Activated naive CD8-positive, alpha-beta T cell (primary cell): ENCODE results near the gene PHYHIPL.
"Not testable (repeated sequence)": the region's sequence is repeated elsewhere in the genome, so short reads cannot be mapped to it uniquely, and the experiment has no call there.

Source experiments
- H3K27ac Mint-ChIP-seq: one replicate; pipeline ENCODE4 v1.8.0; 2021; ENCODE audit warnings: mixed read lengths
- H3K27me3 Mint-ChIP-seq: one replicate; pipeline ENCODE4 v1.8.0; 2021; ENCODE audit warnings: mixed read lengths
- H3K36me3 Mint-ChIP-seq: one replicate; pipeline ENCODE4 v1.8.0; 2021; ENCODE audit warnings: mixed read lengths
- H3K4me1 Mint-ChIP-seq: one replicate; pipeline ENCODE4 v1.8.0; 2021; ENCODE audit warnings: low read depth, mixed read lengths
- H3K4me3 Mint-ChIP-seq: one replicate; pipeline ENCODE4 v1.8.0; 2021; ENCODE audit warnings: mild to moderate bottlenecking, mixed read lengths
- H3K9me3 Mint-ChIP-seq: one replicate; pipeline ENCODE4 v1.8.0; 2021; ENCODE audit warnings: low read depth, mixed read lengths

PHYHIPL gene

DNA sequence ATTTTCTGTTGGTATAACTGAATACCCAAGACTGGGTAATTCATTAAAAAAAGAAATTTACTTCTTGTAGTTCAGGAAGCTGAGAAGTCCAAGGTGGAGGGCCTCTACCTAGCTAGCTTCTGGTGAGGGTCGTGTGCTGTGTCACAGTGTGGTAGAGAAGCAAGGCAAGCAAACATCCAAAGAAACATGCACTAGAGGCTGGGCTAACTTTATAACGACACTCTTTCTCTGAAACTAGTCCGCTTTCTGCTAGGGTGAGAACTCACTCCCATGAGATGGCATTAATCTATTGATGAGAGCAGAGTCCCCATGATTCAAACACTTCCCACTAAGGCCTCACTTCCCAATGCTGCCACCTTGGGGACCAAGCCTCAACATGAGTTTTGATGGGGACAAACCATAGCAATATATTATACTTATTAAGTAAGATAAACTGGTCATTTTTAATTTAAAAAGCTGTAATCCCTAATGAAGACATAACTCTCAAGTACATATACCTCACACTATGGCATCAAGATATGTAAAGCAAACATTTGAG is 50.8 kb downstream of the PHYHIPL start:
- H3K27ac Mint-ChIP-seq: no peak overlapping the region
- H3K9me3 Mint-ChIP-seq: no peaks in the 10 kb centered on the region
- no peak overlapping the region for H3K4me3 Mint-ChIP-seq
- peaks cover 1% of the 10 kb centered on the region for H3K27me3 Mint-ChIP-seq
- H3K36me3 Mint-ChIP-seq: no peaks in the 10 kb centered on the region
- no peaks in the 10 kb centered on the region for H3K4me1 Mint-ChIP-seq

DNA sequence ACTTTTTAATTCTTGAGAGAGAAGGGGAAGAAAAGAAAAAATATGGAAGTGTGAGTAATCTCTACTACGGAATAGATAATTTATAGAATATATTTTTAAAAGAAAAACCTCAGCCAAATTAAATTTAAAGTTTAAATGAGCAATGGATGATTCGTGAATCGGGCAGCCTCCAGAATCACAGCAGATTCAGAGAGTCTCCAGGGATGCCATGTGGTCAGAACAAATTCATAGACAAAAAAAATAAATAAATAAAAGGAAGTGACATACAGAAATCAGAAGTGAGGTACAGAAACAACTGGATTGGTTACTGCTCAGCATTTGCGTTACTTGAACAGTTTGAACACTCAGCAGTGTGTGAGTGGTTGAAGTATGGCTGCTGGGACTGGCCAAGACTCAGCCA is 53.0 kb downstream of the PHYHIPL start:
- Mint-ChIP-seq H3K4me3 (no peak overlapping the region), H3K27ac (no peak overlapping the region), H3K9me3 (no peaks in the 10 kb centered on the region), H3K36me3 (no peaks in the 10 kb centered on the region), H3K4me1 (no peaks in the 10 kb centered on the region), H3K27me3 (peaks cover 1% of the 10 kb centered on the region)

DNA sequence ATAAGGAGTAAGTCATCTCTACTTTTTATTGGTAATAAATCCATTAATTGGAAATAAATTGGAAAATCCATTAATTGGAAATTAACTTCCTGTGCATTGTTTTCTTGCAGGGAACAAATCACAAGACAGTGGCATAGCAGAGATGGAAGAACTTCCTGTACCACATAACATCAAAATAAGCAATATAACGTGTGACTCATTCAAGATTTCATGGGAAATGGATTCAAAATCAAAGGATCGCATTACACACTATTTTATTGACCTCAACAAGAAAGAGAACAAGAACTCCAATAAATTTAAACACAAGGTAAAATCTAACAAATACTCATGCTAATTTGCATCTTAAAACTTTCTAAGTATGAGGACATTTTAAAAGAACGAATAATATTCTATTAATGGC is 57.8 kb downstream of the PHYHIPL start:
- Mint-ChIP-seq H3K36me3 (no peaks in the 10 kb centered on the region), H3K4me3 (no peak overlapping the region), H3K27me3 (no peaks in the 10 kb centered on the region), H3K4me1 (no peaks in the 10 kb centered on the region), H3K27ac (no peak overlapping the region), H3K9me3 (no peaks in the 10 kb centered on the region)

DNA sequence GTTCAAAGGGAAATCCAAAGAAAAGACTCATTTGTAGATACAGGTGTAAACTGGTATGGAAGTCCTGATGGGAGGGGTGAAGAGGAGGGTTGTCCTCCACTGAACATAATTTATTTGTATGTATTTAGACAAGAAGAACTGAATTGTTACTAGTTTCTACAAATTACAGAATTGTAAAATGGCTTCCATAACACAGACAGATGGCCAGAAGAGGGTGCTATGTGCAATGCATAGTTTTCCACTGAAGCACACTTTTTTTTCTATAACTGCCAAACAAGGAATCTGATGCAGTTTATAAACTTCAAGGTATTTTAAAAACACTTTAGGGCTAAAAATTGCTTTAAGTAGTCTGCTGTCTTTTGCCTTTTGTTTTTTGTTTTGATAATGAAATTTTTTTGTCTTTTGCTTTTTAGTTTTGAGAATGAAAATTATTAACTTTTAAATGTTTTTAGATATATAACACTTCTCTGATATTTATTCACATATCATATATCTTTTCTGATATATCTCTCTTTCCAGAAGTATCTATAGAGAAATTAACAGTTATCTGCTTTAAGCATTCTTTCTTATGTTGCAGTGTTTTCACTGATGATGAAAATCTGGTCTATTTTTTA is 58.5 kb downstream of the PHYHIPL start:
- Mint-ChIP-seq H3K4me3 (no peak overlapping the region), H3K36me3 (no peaks in the 10 kb centered on the region), H3K9me3 (no peaks in the 10 kb centered on the region), H3K27ac (no peak overlapping the region), H3K4me1 (no peaks in the 10 kb centered on the region), H3K27me3 (no peaks in the 10 kb centered on the region)

DNA sequence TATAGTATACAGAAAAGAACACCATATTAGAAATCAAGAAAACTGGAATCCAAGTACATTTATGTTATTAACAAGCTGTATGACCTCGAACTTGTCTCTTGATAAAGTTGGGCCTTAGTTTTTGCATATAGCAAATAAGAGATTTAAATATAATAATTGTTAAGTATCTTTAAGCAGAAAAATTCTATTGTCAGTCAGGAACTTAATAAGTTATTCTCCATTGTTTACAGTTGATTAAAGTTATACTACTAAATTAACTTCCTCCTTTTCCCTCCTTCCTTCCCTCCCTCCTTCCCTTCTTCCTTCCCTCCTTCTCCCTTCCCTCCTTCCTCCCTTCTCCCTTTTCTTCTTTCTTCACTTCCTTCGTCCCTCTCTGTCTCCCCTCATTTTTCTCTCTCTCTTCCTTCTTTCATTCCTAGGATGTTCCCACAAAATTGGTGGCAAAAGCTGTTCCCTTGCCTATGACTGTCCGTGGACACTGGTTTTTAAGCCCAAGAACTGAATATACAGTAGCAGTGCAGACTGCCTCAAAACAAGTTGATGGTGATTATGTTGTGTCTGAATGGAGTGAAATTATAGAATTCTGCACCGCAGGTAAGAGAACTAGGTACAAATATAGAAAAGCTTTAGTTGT is 59.7 kb downstream of the PHYHIPL start:
- Mint-ChIP-seq H3K4me1 (no peaks in the 10 kb centered on the region), H3K4me3 (no peak overlapping the region), H3K27me3 (no peaks in the 10 kb centered on the region), H3K27ac (no peak overlapping the region), H3K36me3 (no peaks in the 10 kb centered on the region), H3K9me3 (no peaks in the 10 kb centered on the region)

DNA sequence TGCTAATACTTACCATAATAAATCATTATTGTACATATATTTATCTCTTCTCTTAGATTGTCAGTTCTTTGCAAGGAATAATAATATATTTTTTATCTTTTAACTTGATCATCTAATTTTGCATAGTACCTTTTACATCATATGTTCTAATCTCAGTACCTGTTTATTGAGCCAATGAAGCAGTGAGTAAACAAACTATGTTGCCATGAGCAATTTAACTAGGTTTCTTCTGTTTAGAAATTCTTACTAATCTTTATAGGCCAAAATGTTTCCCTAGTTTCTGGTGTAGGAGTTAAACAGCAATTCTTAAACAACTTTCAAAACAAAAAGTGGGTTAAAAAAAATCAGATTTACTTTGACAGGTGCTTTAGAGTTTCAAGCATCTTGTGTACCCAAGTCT is 61.3 kb downstream of the PHYHIPL start:
- peaks cover 1% of the 10 kb centered on the region for H3K27me3 Mint-ChIP-seq
- no peaks in the 10 kb centered on the region for H3K9me3 Mint-ChIP-seq
- H3K36me3 Mint-ChIP-seq: no peaks in the 10 kb centered on the region
- no peak overlapping the region for H3K4me3 Mint-ChIP-seq
- H3K27ac Mint-ChIP-seq: no peak overlapping the region
- no peaks in the 10 kb centered on the region for H3K4me1 Mint-ChIP-seq

DNA sequence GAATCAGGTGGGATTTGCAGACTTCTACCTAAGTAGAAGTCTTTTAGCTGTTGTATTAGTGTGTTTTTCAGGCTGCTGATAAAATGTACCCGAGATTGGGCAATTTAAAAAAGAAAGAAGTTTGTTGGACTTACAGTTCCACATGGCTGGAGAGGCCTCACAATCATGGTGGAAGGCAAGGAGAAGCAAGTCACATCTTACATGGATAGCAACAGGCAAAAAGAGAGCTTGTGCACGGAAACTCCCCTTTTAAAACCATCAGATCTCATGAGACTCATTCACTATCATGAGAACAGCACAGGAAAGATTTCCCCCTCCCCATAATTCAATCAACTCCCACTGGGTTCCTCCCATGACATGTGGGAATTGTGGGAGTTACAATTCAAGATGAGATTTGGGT is 62.7 kb downstream of the PHYHIPL start:
- H3K36me3 Mint-ChIP-seq, H3K27me3 Mint-ChIP-seq, H3K4me3 Mint-ChIP-seq: not testable (repeated sequence)

DNA sequence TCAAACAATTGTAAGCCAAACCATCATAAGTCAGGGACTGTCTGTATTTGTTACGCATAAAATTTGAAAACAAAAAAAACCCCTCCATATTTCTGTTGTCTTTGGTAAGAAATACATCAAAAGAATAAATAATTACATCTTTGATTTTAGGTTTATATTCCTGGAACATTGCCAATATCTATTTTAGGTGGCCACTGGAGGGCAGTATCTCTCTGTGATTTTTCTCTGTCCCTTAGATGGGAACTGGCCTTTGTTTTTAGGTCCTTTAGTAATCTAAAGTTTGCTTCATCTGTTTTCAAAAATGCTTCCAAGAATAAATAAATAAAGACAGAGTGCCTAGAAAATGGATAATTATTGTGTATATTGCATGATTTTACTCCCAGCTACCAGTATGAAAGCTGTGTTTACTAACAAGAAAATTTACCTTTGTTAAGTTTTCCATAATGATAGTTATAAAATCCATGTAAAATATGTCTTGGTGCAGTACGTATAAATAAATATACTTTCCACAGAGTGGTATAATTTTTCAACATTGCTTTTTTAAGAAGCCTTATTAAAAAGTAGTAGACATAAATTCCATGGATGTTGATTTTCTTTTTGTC is 64.2 kb downstream of the PHYHIPL start:
- no peak overlapping the region for H3K27ac Mint-ChIP-seq
- no peaks in the 10 kb centered on the region for H3K4me1 Mint-ChIP-seq
- H3K36me3 Mint-ChIP-seq: no peaks in the 10 kb centered on the region
- no peak overlapping the region for H3K4me3 Mint-ChIP-seq
- peaks cover 1% of the 10 kb centered on the region for H3K27me3 Mint-ChIP-seq
- H3K9me3 Mint-ChIP-seq: no peaks in the 10 kb centered on the region

More for the DNA sequence above, 62.7 kb downstream of the PHYHIPL start:
- not testable (repeated sequence) for H3K4me1 Mint-ChIP-seq, H3K27ac Mint-ChIP-seq, H3K9me3 Mint-ChIP-seq

DNA sequence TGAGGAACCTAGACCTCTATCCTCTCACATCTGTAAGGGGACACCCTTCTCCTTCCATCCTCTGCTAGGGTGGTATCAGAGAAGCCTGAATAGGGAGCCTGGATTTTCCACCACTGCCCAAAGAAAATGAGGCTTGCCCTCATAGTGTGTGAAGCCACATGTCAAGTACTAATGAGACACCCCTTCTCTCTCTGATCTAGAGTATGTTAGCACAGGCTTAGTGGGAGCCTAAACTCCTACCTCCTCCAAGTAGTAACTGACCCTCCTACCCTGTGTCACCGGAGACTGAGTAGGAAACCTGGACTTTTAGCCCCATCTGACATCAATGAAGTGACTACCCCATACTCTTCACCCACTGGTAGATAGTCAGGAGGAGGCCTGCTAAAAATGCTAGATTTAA is 65.6 kb downstream of the PHYHIPL start:
- Mint-ChIP-seq H3K36me3 (no peaks in the 10 kb centered on the region), H3K27ac (no peak overlapping the region), H3K27me3 (peaks cover 1% of the 10 kb centered on the region), H3K4me1 (no peaks in the 10 kb centered on the region), H3K4me3 (no peak overlapping the region), H3K9me3 (no peaks in the 10 kb centered on the region)

DNA sequence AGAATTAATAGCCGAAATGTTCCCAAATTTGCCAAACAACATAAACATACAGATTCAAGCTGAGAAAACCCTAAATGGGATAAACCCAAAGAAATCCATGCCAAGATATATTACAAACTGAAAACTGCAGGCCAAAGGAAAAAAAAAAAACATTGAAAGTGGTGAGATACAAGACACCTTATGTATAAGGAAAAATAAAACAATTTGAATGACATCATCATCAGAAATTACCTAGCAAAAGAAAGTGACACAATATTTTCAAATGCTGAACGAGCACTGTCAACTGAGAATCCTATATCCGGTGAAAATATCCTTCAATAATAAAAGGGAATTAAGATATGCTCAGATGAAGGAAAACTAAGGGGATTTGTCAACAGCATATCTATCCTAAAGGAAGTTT is 66.5 kb downstream of the PHYHIPL start:
- H3K4me1 Mint-ChIP-seq: no peaks in the 10 kb centered on the region
- no peak overlapping the region for H3K4me3 Mint-ChIP-seq
- H3K27me3 Mint-ChIP-seq: peaks cover 1% of the 10 kb centered on the region
- H3K27ac Mint-ChIP-seq: no peak overlapping the region
- H3K9me3 Mint-ChIP-seq: no peaks in the 10 kb centered on the region
- H3K36me3 Mint-ChIP-seq: no peaks in the 10 kb centered on the region

DNA sequence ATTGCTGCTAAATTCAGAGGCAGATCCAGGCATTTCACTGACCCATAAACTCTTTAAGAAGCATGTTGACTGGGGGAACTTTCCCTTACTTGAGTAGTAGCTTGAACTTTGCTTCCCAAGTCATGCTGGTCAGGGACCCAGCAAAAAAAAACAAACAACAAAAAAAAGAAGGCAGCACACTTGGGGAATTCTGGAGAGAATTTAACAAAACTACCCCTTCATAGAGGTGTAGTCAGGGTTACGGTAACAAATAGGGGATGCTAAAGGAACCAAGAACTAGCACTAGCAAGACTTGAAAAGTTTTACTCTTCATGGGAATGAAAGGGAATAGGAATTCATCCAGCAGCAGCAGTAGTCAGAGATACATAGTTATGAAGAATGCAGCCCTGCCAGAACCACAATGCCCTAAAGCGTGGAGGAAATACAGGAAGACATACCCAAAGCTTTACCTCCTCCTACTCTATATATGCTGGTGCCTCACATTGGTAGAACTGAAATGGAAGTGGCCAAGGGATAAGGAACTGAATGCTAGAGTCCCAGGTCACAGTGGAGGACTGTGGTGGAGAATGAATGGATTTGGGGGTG is 67.3 kb downstream of the PHYHIPL start:
- Mint-ChIP-seq H3K9me3 (no peaks in the 10 kb centered on the region), H3K36me3 (no peaks in the 10 kb centered on the region), H3K27me3 (peaks cover 1% of the 10 kb centered on the region), H3K4me3 (no peak overlapping the region), H3K4me1 (no peaks in the 10 kb centered on the region), H3K27ac (no peak overlapping the region)

DNA sequence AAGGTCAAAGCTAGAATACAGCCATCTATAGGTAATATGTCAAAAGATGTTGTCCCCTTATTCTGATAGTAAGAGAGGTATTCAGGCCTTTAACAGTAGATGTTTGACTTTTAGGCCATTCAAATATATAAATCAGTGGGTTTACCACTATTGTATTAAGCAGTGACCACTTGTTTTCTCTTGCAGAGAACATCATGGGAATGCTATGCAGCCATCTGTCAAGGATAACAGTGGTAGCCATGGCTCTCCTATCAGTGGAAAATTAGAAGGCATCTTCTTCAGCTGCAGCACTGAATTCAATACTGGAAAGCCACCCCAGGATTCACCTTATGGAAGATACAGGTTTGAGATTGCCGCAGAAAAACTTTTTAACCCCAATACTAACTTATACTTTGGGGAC is 68.4 kb downstream of the PHYHIPL start:
- Mint-ChIP-seq H3K4me1 (no peaks in the 10 kb centered on the region), H3K4me3 (no peak overlapping the region), H3K27me3 (peaks cover 1% of the 10 kb centered on the region), H3K9me3 (no peaks in the 10 kb centered on the region), H3K27ac (no peak overlapping the region), H3K36me3 (no peaks in the 10 kb centered on the region)

DNA sequence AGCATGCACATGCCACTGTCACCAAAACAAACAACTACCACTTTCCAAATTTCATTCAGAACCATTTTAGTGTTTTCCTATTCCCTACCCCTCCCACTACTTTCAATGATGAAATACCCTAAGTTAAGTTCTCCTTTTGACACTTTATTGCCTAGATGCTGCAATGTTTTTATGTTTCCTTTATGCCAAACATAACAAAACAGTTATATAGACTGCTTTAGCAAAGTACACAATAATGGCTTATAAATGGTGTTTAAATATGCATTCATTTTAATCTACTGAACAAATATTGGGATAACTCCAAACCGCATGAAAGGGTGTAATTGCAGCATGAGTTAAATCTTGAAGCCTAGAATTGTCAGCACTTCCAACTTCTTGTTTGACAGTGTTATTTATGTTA is 69.2 kb downstream of the PHYHIPL start:
- H3K4me3 Mint-ChIP-seq: no peak overlapping the region
- H3K4me1 Mint-ChIP-seq: no peaks in the 10 kb centered on the region
- H3K9me3 Mint-ChIP-seq: no peaks in the 10 kb centered on the region
- H3K36me3 Mint-ChIP-seq: no peaks in the 10 kb centered on the region
- H3K27ac Mint-ChIP-seq: no peak overlapping the region
- peaks cover 1% of the 10 kb centered on the region for H3K27me3 Mint-ChIP-seq

DNA sequence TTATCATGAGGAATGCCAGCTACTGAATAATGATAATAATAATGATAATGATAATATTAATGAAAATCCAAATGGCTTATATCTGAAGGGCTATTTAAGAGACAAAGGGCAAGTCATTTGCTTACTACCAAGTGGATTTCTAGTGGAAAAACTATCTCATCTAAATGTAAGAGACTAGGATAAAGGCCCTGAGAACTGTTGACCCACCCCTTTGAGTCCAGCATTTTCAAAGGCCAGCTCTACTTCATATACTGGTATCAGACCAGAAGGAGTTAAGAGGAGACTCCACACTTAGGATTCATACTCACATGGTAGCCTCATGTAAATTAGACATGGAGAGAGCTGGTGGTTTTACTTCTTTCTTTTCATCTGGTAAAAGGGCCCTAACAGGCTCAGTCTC is 76.0 kb downstream of the PHYHIPL start:
- Mint-ChIP-seq H3K4me3 (no peak overlapping the region), H3K27ac (no peak overlapping the region), H3K4me1 (no peaks in the 10 kb centered on the region), H3K9me3 (no peaks in the 10 kb centered on the region), H3K36me3 (no peaks in the 10 kb centered on the region), H3K27me3 (no peaks in the 10 kb centered on the region)

DNA sequence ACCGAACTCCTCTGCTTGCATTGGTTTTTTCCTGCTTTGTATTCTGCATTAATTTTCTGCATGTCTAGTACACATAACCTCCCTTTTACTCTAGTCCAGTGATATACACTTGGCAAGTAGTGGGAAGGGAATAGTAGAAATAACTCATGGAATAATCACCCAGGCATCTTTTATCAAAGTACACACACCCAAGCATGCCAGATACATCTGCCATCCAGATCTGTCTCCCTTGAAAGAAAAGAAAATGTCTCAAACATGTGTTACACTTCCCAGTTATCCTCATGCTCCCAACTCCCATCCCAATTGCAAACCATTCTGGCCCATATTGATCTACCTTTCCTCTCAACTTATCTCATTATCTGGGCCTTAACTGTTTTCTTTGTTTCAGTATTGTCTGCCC is 79.0 kb downstream of the PHYHIPL start:
- H3K27ac Mint-ChIP-seq: no peak overlapping the region
- no peaks in the 10 kb centered on the region for H3K9me3 Mint-ChIP-seq
- H3K4me3 Mint-ChIP-seq: no peak overlapping the region
- H3K36me3 Mint-ChIP-seq: no peaks in the 10 kb centered on the region
- H3K4me1 Mint-ChIP-seq: no peaks in the 10 kb centered on the region
- H3K27me3 Mint-ChIP-seq: no peaks in the 10 kb centered on the region
